Neuron (in vitro differentiated cells): ENCODE data around the gene MIDN.

Experiments
- H2AFZ ChIP-seq: one replicate; pipeline ENCODE4 v1.6.1; 2013; ENCODE audit warnings: low read depth, mild to moderate bottlenecking, inconsistent platforms, low read length, moderate library complexity
- H3K27me3 ChIP-seq: one replicate; pipeline ENCODE4 v1.6.1; 2013; ENCODE audit warnings: low read length; ENCODE audit not compliant: insufficient read depth
- H3K36me3 ChIP-seq: one replicate; pipeline ENCODE4 v1.6.1; 2013; ENCODE audit warnings: low read length; ENCODE audit not compliant: insufficient read depth
- H3K4me1 ChIP-seq: one replicate; pipeline ENCODE4 v1.6.1; 2013; ENCODE audit warnings: low read length; ENCODE audit not compliant: insufficient read depth
- H3K4me3 ChIP-seq: 2 replicates; pipeline ENCODE4 v1.5.1; 2013; ENCODE audit warnings: mild to moderate bottlenecking, low read length, moderate library complexity
- H3K9me3 ChIP-seq: one replicate; pipeline ENCODE4 v1.6.1; 2013; ENCODE audit warnings: low read length

The MIDN gene

GRCh38 chr19:1224847-1225246 is 23.5 kb upstream of the MIDN start:
- H3K9me3 ChIP-seq = no peaks in the 10 kb centered on the region
- peaks cover 36% of the 10 kb centered on the region for H3K36me3 ChIP-seq
- H2AFZ ChIP-seq = no peak overlapping the region

GRCh38 chr19:1225440-1226226 is 22.8 kb upstream of the MIDN start:
- H3K27me3 ChIP-seq = no peaks in the 10 kb centered on the region
- H3K4me3 ChIP-seq = no peak overlapping the region
- H3K9me3 ChIP-seq = no peaks in the 10 kb centered on the region
- H2AFZ ChIP-seq = no peak overlapping the region
- H3K36me3 ChIP-seq = peaks cover 42% of the 10 kb centered on the region
- peaks cover 2% of the 10 kb centered on the region for H3K4me1 ChIP-seq

More at GRCh38 chr19:1224847-1225246, 23.5 kb upstream of the MIDN start:
- H3K4me3 ChIP-seq = no peak overlapping the region
- peaks cover 2% of the 10 kb centered on the region for H3K4me1 ChIP-seq
- H3K27me3 ChIP-seq = no peaks in the 10 kb centered on the region

GRCh38 chr19:1226227-1226518 is 22.2 kb upstream of the MIDN start:
- Histone ChIP-seq H3K9me3 (no peaks in the 10 kb centered on the region), H3K27me3 (no peaks in the 10 kb centered on the region), H3K4me1 (peaks cover 2% of the 10 kb centered on the region), H2AFZ (no peak overlapping the region), H3K4me3 (no peak overlapping the region), H3K36me3 (peaks cover 41% of the 10 kb centered on the region)

- Histone ChIP-seq H3K4me1 (no peaks in the 10 kb centered on the region), H3K4me3 (no peak overlapping the region), H3K27me3 (no peaks in the 10 kb centered on the region), H2AFZ (no peak overlapping the region), H3K9me3 (no peaks in the 10 kb centered on the region), H3K36me3 (peaks cover 42% of the 10 kb centered on the region)
These were observed 21.7 kb upstream of the MIDN start for GRCh38 chr19:1226522-1227303.

GRCh38 chr19:1227304-1228054 is 20.9 kb upstream of the MIDN start:
- Histone ChIP-seq H2AFZ (no peak overlapping the region), H3K9me3 (no peaks in the 10 kb centered on the region), H3K27me3 (no peaks in the 10 kb centered on the region), H3K4me3 (no peak overlapping the region), H3K4me1 (no peaks in the 10 kb centered on the region), H3K36me3 (peaks cover 45% of the 10 kb centered on the region)

- H3K36me3 ChIP-seq = peaks cover 45% of the 10 kb centered on the region
- H3K4me1 ChIP-seq = no peaks in the 10 kb centered on the region
- H2AFZ ChIP-seq = no peak overlapping the region
- no peaks in the 10 kb centered on the region for H3K9me3 ChIP-seq
- H3K4me3 ChIP-seq = no peak overlapping the region
- H3K27me3 ChIP-seq = no peaks in the 10 kb centered on the region
These were observed 20.0 kb upstream of the MIDN start for GRCh38 chr19:1228161-1228957.

- Histone ChIP-seq H3K4me1 (no peaks in the 10 kb centered on the region), H3K9me3 (no peaks in the 10 kb centered on the region), H2AFZ (no peak overlapping the region), H3K36me3 (peaks cover 52% of the 10 kb centered on the region), H3K4me3 (no peak overlapping the region), H3K27me3 (no peaks in the 10 kb centered on the region)
These were observed 19.1 kb upstream of the MIDN start for GRCh38 chr19:1229056-1229923.

- no peaks in the 10 kb centered on the region for H3K9me3 ChIP-seq
- H3K36me3 ChIP-seq = peaks cover 52% of the 10 kb centered on the region
- no peak overlapping the region for H2AFZ ChIP-seq
- no peaks in the 10 kb centered on the region for H3K27me3 ChIP-seq
- H3K4me1 ChIP-seq = no peaks in the 10 kb centered on the region
- no peak overlapping the region for H3K4me3 ChIP-seq
These were observed 18.2 kb upstream of the MIDN start for GRCh38 chr19:1229924-1230782.

- Histone ChIP-seq H3K9me3 (no peaks in the 10 kb centered on the region), H3K27me3 (no peaks in the 10 kb centered on the region), H3K4me3 (no peak overlapping the region), H3K4me1 (peaks cover 6% of the 10 kb centered on the region), H2AFZ (no peak overlapping the region), H3K36me3 (peaks cover 55% of the 10 kb centered on the region)
These were observed 17.4 kb upstream of the MIDN start for GRCh38 chr19:1230783-1231489.

GRCh38 chr19:1231729-1232637 is 16.4 kb upstream of the MIDN start:
- Histone ChIP-seq H3K4me3 (no peak overlapping the region), H2AFZ (no peak overlapping the region), H3K36me3 (peaks cover 53% of the 10 kb centered on the region), H3K4me1 (peaks cover 11% of the 10 kb centered on the region), H3K27me3 (no peaks in the 10 kb centered on the region), H3K9me3 (no peaks in the 10 kb centered on the region)
